ENCODE data around the gene CREBBP. TPM values are rescaled to one million over a fixed set of nuclear protein-coding genes. Genes with fewer than 3 reads are reported as not detected.

CREBBP gene
- total RNA-seq, 4 donors from 2014 or later, result 67.1 to 106 (median 91.0) TPM

DNA sequence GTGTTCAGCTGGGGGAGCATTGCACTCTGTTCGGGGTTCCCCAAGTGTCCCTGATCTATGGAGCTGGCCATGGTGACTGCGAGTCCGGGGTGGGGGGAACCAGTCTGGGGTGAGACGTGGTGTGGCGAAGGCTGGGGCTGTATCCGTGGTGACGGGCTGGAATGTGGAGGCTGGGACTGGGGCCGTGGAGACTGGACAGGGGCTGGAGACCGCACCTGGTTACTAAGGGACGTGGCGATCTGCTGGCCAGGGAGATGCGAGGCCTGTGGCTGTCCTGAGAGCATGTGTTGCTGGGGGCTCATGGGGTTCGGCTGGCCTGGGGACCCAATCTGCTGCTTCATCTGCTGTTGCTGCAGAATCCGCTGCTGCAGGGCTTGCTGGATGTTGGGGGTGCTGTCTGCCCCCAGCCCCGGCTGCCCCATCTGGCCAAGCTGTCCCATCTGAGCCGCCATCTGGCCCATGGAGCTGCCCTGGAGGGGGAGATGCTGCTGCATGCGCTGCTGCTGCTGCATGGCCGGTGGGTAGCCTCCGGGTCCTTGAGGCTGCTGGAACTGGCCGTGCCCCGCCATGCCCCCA is 152.6 kb downstream of the CREBBP start:
- H3K36me3 ChIP-seq, result peaks cover 10 to 68% (median 34%) of the 10 kb centered on the region in 3 donors
- DNase-seq (ENCODE audit: low spot score in 2 of 2), result no peak
- H3K27me3 ChIP-seq, result no peaks in the 10 kb centered on the region
- TF ChIP-seq EP300 (IDR thresholded peaks at IDR 0.05) (no peak), POLR2A (IDR thresholded peaks at IDR 0.05) (no peak)
- TF ChIP-seq, protein P1, sequence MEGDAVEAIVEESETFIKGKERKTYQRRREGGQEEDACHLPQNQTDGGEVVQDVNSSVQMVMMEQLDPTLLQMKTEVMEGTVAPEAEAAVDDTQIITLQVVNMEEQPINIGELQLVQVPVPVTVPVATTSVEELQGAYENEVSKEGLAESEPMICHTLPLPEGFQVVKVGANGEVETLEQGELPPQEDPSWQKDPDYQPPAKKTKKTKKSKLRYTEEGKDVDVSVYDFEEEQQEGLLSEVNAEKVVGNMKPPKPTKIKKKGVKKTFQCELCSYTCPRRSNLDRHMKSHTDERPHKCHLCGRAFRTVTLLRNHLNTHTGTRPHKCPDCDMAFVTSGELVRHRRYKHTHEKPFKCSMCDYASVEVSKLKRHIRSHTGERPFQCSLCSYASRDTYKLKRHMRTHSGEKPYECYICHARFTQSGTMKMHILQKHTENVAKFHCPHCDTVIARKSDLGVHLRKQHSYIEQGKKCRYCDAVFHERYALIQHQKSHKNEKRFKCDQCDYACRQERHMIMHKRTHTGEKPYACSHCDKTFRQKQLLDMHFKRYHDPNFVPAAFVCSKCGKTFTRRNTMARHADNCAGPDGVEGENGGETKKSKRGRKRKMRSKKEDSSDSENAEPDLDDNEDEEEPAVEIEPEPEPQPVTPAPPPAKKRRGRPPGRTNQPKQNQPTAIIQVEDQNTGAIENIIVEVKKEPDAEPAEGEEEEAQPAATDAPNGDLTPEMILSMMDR (IDR thresholded peaks at IDR 0.05), result no peak
- no peak overlapping the region for H3K4me3 ChIP-seq
- no peaks in the 10 kb centered on the region for H3K4me1 ChIP-seq
- 85 to 92% methylated on average over 13 to 21 of the region's 21 CpGs for WGBS, 2 donors
- H3K27ac ChIP-seq, result no peak overlapping the region
- H3K9me3 ChIP-seq, result no peaks in the 10 kb centered on the region

DNA sequence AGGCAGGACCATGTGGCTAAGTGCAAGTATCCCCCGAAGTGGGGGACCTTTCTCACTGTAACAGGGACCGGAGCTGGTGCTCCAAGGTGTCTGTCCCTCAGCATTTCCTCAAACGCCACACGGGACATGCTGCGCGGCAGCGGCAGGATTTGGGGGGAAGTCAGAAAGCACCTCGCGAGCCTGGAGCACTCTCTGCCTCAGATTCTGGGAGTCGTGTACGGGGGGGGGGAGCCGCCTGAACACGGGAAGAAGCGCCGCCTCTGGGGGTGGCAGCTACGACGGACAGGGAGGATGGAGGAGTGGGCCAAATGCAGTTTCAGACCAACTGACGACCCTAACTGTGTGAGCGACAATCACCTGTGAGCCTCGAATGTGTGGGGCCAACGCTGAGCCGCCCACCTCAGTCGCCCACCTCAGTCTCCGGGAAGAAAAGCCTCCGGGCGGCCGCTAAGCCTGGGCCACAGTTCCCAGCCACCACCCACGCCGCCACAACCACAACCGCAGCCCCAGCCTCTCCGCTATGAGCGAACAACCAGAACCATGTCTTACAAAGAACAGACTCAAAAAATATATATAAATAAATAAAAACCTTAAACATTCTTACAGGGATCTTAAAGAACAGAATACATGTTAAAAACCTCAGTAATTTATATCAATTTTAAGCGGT is 154.4 kb downstream of the CREBBP start:
- no peak for DNase-seq (ENCODE audit: low spot score in 2 of 2)
- Histone ChIP-seq H3K4me3 (no peak overlapping the region), H3K27me3 (no peaks in the 10 kb centered on the region), H3K9me3 (no peaks in the 10 kb centered on the region), H3K4me1 (no peaks in the 10 kb centered on the region), H3K27ac (no peak overlapping the region), H3K36me3 (peaks cover 6 to 51% (median 24%) of the 10 kb centered on the region in 3 donors)
- TF ChIP-seq EP300 (IDR thresholded peaks at IDR 0.05), result no peak
- TF ChIP-seq POLR2A (IDR thresholded peaks at IDR 0.05), result no peak
- TF ChIP-seq, protein P1 (IDR thresholded peaks at IDR 0.05), result no peak
- whole genome bisulfite sequencing, 2 donors, result 91 to 93% methylated on average over 30 to 33 of the region's 33 CpGs

DNA sequence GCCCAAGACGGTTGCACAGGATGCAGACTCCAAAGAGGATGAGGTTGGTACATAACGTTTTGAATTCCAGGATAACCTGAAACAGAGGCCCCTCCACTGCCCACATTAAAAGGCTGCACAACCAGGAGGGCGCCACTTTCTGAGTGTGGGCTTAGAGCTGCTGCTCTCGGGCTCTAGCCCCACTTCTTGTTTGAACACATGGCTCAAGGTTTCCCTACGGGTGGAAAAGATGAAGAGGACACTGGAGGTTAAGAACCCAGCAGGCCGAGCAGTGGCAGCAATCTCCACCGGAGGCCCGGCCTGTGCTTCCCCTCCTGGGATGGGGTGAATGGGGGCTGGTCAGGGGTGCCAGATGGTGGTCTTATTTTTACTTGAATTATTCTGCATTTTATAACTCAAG is 155.2 kb downstream of the CREBBP start:
- TF ChIP-seq, protein P1 (IDR thresholded peaks at IDR 0.05), result no peak
- no peak for TF ChIP-seq EP300 (IDR thresholded peaks at IDR 0.05)
- TF ChIP-seq POLR2A (IDR thresholded peaks at IDR 0.05), result no peak
- Histone ChIP-seq H3K27me3 (no peaks in the 10 kb centered on the region), H3K36me3 (peaks cover 3 to 42% (median 20%) of the 10 kb centered on the region in 3 donors), H3K4me3 (no peak overlapping the region), H3K9me3 (no peaks in the 10 kb centered on the region), H3K4me1 (no peaks in the 10 kb centered on the region), H3K27ac (no peak overlapping the region)
- WGBS, 2 donors, result 73% methylated on average over 8 of the region's 8 CpGs
- no peak for DNase-seq (ENCODE audit: low spot score in 2 of 2)

DNA sequence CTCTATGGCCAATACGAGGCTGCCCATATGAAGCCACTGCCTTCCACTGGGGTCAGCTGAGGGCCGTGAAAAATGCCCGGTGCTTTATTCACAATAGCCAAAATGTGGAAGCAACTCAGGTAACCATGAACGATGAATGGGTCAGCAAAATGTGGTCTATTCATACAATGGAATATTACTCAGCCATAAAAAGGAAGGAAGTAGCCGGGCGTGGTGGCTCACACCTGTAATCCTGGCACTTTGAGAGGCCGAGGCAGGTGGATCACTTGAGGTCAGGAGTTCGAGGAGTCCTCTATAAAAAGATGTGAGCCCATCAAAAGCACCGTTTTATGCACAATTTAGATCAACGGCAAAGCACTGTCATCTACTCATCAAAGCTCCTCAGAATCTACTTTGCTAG is 158.0 kb downstream of the CREBBP start:
- no peak for DNase-seq (ENCODE audit: low spot score in 2 of 2)
- H3K27me3 ChIP-seq, result no peaks in the 10 kb centered on the region
- no peak overlapping the region for H3K27ac ChIP-seq
- H3K4me1 ChIP-seq, result peaks cover 0 to 9% (median 5%) of the 10 kb centered on the region in 4 donors
- TF ChIP-seq POLR2A (IDR thresholded peaks at IDR 0.05), result no peak
- TF ChIP-seq EP300 (IDR thresholded peaks at IDR 0.05), result no peak
- TF ChIP-seq, protein P1 (IDR thresholded peaks at IDR 0.05), result no peak
- no peaks in the 10 kb centered on the region for H3K9me3 ChIP-seq
- peaks cover 0 to 15% (median 0%) of the 10 kb centered on the region in 3 donors for H3K36me3 ChIP-seq
- WGBS, 2 donors, result 89 to 91% methylated on average over 10 of the region's 10 CpGs
- H3K4me3 ChIP-seq, result no peak overlapping the region

DNA sequence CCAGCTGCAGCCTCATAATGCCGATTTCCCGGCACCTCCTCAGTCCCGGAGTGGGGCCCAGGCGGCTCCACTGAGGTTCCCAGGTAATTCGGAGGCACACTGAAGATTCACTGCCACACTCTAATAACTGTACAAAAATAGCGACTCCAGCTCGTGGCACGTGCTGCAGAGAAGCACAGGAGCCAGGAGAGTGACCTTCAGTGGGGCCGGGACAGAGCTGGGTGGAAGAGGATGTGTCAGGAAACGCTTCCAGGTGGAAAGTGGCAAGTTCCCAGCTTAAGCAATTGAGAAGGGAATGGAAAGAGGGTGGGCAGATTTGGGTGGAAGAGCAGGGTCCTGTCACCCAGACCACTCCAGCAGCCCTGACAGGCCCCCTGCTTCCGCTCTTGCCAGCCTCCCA is 160.1 kb downstream of the CREBBP start:
- DNase-seq (ENCODE audit: low spot score in 2 of 2), result no peak
- Histone ChIP-seq H3K4me1 (peaks cover 0 to 23% (median 5%) of the 10 kb centered on the region in 4 donors), H3K36me3 (peaks cover 0 to 2% (median 0%) of the 10 kb centered on the region in 3 donors), H3K27ac (no peak overlapping the region), H3K9me3 (no peaks in the 10 kb centered on the region), H3K4me3 (no peak overlapping the region), H3K27me3 (no peaks in the 10 kb centered on the region)
- TF ChIP-seq, protein P1 (IDR thresholded peaks at IDR 0.05), result no peak
- TF ChIP-seq EP300 (IDR thresholded peaks at IDR 0.05), result no peak
- 84% methylated on average over 11 of the region's 11 CpGs for WGBS, 2 donors
